GM12878 (cell line): Measurements from ENCODE around the gene ABCA3. TPM values are rescaled to one million over a fixed set of nuclear protein-coding genes. Genes with fewer than 3 reads are reported as not detected.

Experiments used
- ATAC-seq: fragments of 200-7000 bp; cut with Tn5 transposase; 3 replicates; pipeline ENCODE4 v1.9.1; 2020; ENCODE audit warnings: mild to moderate bottlenecking, moderate library complexity
- BruUV-seq: library from RNA; stranded (reverse); fragments of 400-500 nt; replicated peaks from 2 replicates; lab custom pipeline; 2021; lab: Mats Ljungman, UMichigan
- CTCF ChIA-PET: fragments of 300-600 bp; sonication (Branson Sonifier 250); formaldehyde crosslinking; extraction: SDS; loops from one replicate; lab custom pipeline; 2021; ENCODE audit warnings: inconsistent platforms; lab: Yijun Ruan, JAX
- POLR2A ChIA-PET: fragments of 350-600 bp; formaldehyde crosslinking; extraction: SDS; loops from one replicate; lab custom pipeline; 2021; ENCODE audit warnings: inconsistent platforms; lab: Charles Lee
- RAD21 ChIA-PET: fragments of 300-600 bp; sonication (Branson Sonifier 250); formaldehyde crosslinking; loops from one replicate; lab custom pipeline; 2023; ENCODE audit warnings: antibody characterized with exemption; ENCODE audit not compliant: unreplicated experiment; lab: Charles Lee
- SMC1A ChIA-PET: fragments of 300-600 bp; sonication (Branson Sonifier 250); formaldehyde crosslinking; loops from one replicate; lab custom pipeline; 2023; ENCODE audit not compliant: unreplicated experiment, uncharacterized antibody; lab: Charles Lee
- DNase-seq: peaks from one replicate; pipeline ENCODE4 v3.0.0-alpha.2; 2011; ENCODE audit warnings: low read depth, low spot score
- FAIRE-seq: peaks from 3 replicates; lab custom pipeline; 2011; peaks lifted over from hg19 to GRCh38; lab: Jason Lieb, UNC
- H2AFZ ChIP-seq: 2 replicates; pipeline ENCODE4 v1.6.0; 2011; ENCODE audit warnings: low read depth, low read length, control low read depth; ENCODE audit not compliant: control insufficient read depth
- H3K27ac ChIP-seq: 2 replicates; pipeline ENCODE4 v1.5.1; 2011; ENCODE audit warnings: control low read depth; ENCODE audit not compliant: control insufficient read depth, insufficient read depth
- H3K27me3 ChIP-seq, 2 experiments: replicated peaks in 1 of 2; 2 replicates each; pipeline versions ENCODE4 v1.6.0 to v1.6.1; 2011; ENCODE audit warnings: low read length in 1 of 2; ENCODE audit not compliant: control insufficient read depth in 2 of 2, insufficient read depth in 2 of 2
- H3K36me3 ChIP-seq, 2 experiments: 2 replicates each; pipeline ENCODE4 v1.5.1; 2011; ENCODE audit warnings: low read length in 1 of 2; ENCODE audit not compliant: control insufficient read depth in 2 of 2, insufficient read depth in 2 of 2
- H3K4me1 ChIP-seq: 2 replicates; pipeline ENCODE4 v1.6.1; 2011; ENCODE audit warnings: mild to moderate bottlenecking, low read length, moderate library complexity, mixed read lengths; ENCODE audit not compliant: control insufficient read depth, insufficient read depth
- H3K4me2 ChIP-seq: 2 replicates; pipeline ENCODE4 v1.6.0; 2011; ENCODE audit warnings: control low read depth; ENCODE audit not compliant: control insufficient read depth, insufficient read depth
- H3K4me3 ChIP-seq: fragments of 200-600 bp; sonication (generic); 2 replicates; pipeline ENCODE4 v1.5.1; 2016
- H3K79me2 ChIP-seq: 2 replicates; pipeline ENCODE4 v1.6.0; 2011; ENCODE audit warnings: low read length; ENCODE audit not compliant: control insufficient read depth, insufficient read depth
- H3K9ac ChIP-seq: 2 replicates; pipeline ENCODE4 v1.8.0; 2011; ENCODE audit warnings: low read length, control low read depth, mixed read lengths; ENCODE audit not compliant: control insufficient read depth, insufficient read depth
- H3K9me3 ChIP-seq: replicated peaks from 3 replicates; pipeline ENCODE4 v1.5.1; 2011; ENCODE audit warnings: mild to moderate bottlenecking, low read length; ENCODE audit not compliant: control insufficient read depth, insufficient read depth
- H4K20me1 ChIP-seq: 2 replicates; pipeline ENCODE4 v1.6.0; 2011; ENCODE audit not compliant: control insufficient read depth, insufficient read depth
- BACH1 ChIP-seq: fragments of 450-650 bp; IDR thresholded peaks from 2 replicates; pipeline ENCODE4 v1.6.1; 2017; ENCODE audit warnings: mild to moderate bottlenecking, borderline replicate concordance
- CEBPZ ChIP-seq: fragments of 150-350 bp; IDR thresholded peaks from 2 replicates; pipeline ENCODE4 v1.6.1; 2016; ENCODE audit warnings: low read depth, low read length
- CHD2 ChIP-seq: IDR thresholded peaks from 2 replicates; pipeline ENCODE4 v1.6.1; 2011; ENCODE audit warnings: low read depth, low read length, improper control_type of control experiment, borderline replicate concordance
- ESRRA ChIP-seq: IDR thresholded peaks from 2 replicates; pipeline ENCODE4 v1.6.1; 2012; ENCODE audit warnings: mild to moderate bottlenecking, low read length, improper control_type of control experiment
- HDAC2 ChIP-seq: fragments of 200-600 bp; sonication (generic); IDR thresholded peaks from 2 replicates; pipeline ENCODE4 v1.6.1; 2017
- IRF3 ChIP-seq: fragments of 450-650 bp; IDR thresholded peaks from 2 replicates; pipeline ENCODE4 v1.6.1; 2014; ENCODE audit warnings: mild to moderate bottlenecking
- SUZ12 ChIP-seq: fragments of 200-600 bp; sonication (generic); IDR thresholded peaks from one replicate; pipeline ENCODE4 v1.6.1; 2018; ENCODE audit warnings: antibody characterized with exemption, mild to moderate bottlenecking; ENCODE audit not compliant: unreplicated experiment
- TCF3 ChIP-seq: IDR thresholded peaks from 2 replicates; pipeline ENCODE4 v1.6.1; 2012; ENCODE audit warnings: low read depth, mild to moderate bottlenecking, low read length, borderline replicate concordance; ENCODE audit not compliant: insufficient read depth
- WGBS: methylation state at CpG from one replicate; pipeline ENCODE4 v1.1.6; 2016; ENCODE audit warnings: low lambda C conversion rate; ENCODE audit not compliant: insufficient replicate concordance, insufficient coverage; ENCODE audit errors: missing lambda C conversion rate; 5-methylcytosine and 5-hydroxymethylcytosine counted together
- in situ Hi-C: fragments of 300-500 bp; cut with MboI; formaldehyde crosslinking; loops from 9 replicates; pipeline ENCODE4 v1.14.3; 2018; ENCODE audit warnings: mixed read lengths
- intact Hi-C: fragments of 100-400 bp; cut with micrococcal nuclease; formaldehyde crosslinking; loops from one replicate; pipeline ENCODE4 v1.14.2; 2022; ENCODE audit not compliant: unreplicated experiment
- polyA plus RNA-seq, 11 experiments: library from polyadenylated mRNA; depleted of rRNA in 4 of 11; unstranded in 6 of 11; stranded (reverse) in 5 of 11; fragments of >200 nt; fragmentation: Nextera tagmentation in 4 of 11; fragmentation: Illumina TruSeq in 1 of 11; extraction: Ambion mirVana in 4 of 11; extraction: Trizol in 1 of 11; gene quantifications; 1 replicate in 1 of 11; 2 replicates in 10 of 11; pipeline versions ENCODE4 v1.2.1 to v1.2.3, GENCODE V29; 2011 to 2016; ENCODE audit warnings: inconsistent platforms in 2 of 11, missing spikeins in 2 of 11, low read depth in 1 of 11
- total RNA-seq, 4 experiments: library from RNA; depleted of rRNA in 3 of 4; stranded (reverse); fragments of >200 nt in 3 of 4; fragmentation: Illumina TruSeq in 1 of 4; extraction: Trizol in 1 of 4; gene quantifications; 2 replicates each; pipeline versions ENCODE4 v1.2.1 to v1.2.3, GENCODE V29; 2013 to 2021

The ABCA3 gene
- total and polyA plus RNA-seq, 10 of the 15 experiments (the other 5 are each of a cell fraction or from before 2014, with no cell fraction given) = 0.71 to 17.6 (median 6.7) TPM

GRCh38 chr16:2323701-2324100 is 16.8 kb downstream of the ABCA3 start:
- 84% methylated on average over 8 of the region's 8 CpGs for WGBS
- no peaks in the 10 kb centered on the region for H3K9me3 ChIP-seq
- CTCF ChIA-PET = interaction anchor here (1.4 kb wide), 1 partner anchor 20 kb away, joined by 3 read pairs; no protein-coding TSS in a partner anchor
- intact Hi-C loops (no loop called here), in situ Hi-C loops (no loop called here)
- no peak overlapping the region for H2AFZ ChIP-seq
- H4K20me1 ChIP-seq = no peaks in the 10 kb centered on the region
- SMC1A ChIA-PET = no interaction called here
- no peak overlapping the region for H3K4me3 ChIP-seq
- DNase-seq = no peak
- H3K9ac ChIP-seq = no peak overlapping the region
- H3K36me3 ChIP-seq = no peaks in the 10 kb centered on the region
- BruUV-seq = no TSS peak
- RAD21 ChIA-PET = no interaction called here
- no peak for ATAC-seq
- no peak for FAIRE-seq
- H3K79me2 ChIP-seq = no peaks in the 10 kb centered on the region
- no peaks in the 10 kb centered on the region for H3K27me3 ChIP-seq
- POLR2A ChIA-PET = no interaction called here
- H3K27ac ChIP-seq = no peak overlapping the region
- TF ChIP-seq HDAC2 (no peak), BACH1 (no peak), IRF3 (no peak), TCF3 (no peak), CEBPZ (no peak), SUZ12 (no peak), ESRRA (no peak), CHD2 (no peak)
- TF ChIP-seq, all 136 proteins: peak for 0
- H3K4me2 ChIP-seq = no peak overlapping the region
- no peaks in the 10 kb centered on the region; the same call in 1 of the 2 replicates for H3K4me1 ChIP-seq
